Liver (tissue), 9 donors: ENCODE results near the gene RAB11A. TPM values are rescaled to one million over a fixed set of nuclear protein-coding genes. Genes with fewer than 3 reads are reported as not detected.

Experiments
- DNase-seq: peaks from one replicate; pipeline ENCODE4 v3.0.0-alpha.2; 2017; ENCODE audit warnings: low spot score
- H3K27ac ChIP-seq, 2 donors: one replicate each; pipeline ENCODE4 v1.7.0; 2013; ENCODE audit warnings: inconsistent platforms in 2 of 2, low read length in 2 of 2, control low read depth in 1 of 2, low read depth in 1 of 2, mild to moderate bottlenecking in 1 of 2
- H3K27me3 ChIP-seq, 4 donors: one replicate each; pipeline versions ENCODE4 v1.6.1 to v1.7.0; 2013; ENCODE audit warnings: low read length in 3 of 4, inconsistent platforms in 1 of 4, mild to moderate bottlenecking in 1 of 4, moderate library complexity in 1 of 4; ENCODE audit not compliant: control insufficient read depth in 4 of 4, insufficient read depth in 4 of 4
- H3K36me3 ChIP-seq, 4 donors: one replicate each; pipeline versions ENCODE4 v1.6.1 to v1.7.0; 2013; ENCODE audit warnings: low read length in 3 of 4, mild to moderate bottlenecking in 3 of 4, low read depth in 1 of 4, moderate library complexity in 1 of 4; ENCODE audit not compliant: control insufficient read depth in 4 of 4, insufficient read depth in 3 of 4
- H3K4me1 ChIP-seq, 4 donors: one replicate each; pipeline versions ENCODE4 v1.6.1 to v1.7.0; 2013; ENCODE audit warnings: low read length in 3 of 4, mild to moderate bottlenecking in 3 of 4, moderate library complexity in 1 of 4; ENCODE audit not compliant: control insufficient read depth in 4 of 4, insufficient read depth in 4 of 4
- H3K4me3 ChIP-seq, 3 donors: one replicate each; pipeline versions ENCODE4 v1.6.1 to v1.7.0; 2013; ENCODE audit warnings: low read length in 3 of 3, control low read depth in 1 of 3, low read depth in 1 of 3, mild to moderate bottlenecking in 1 of 3
- H3K9ac ChIP-seq, 2 donors: one replicate each; pipeline ENCODE4 v1.7.0; 2013; ENCODE audit warnings: low read length in 2 of 2, mild to moderate bottlenecking in 2 of 2, moderate library complexity in 2 of 2, control low read depth in 1 of 2, low read depth in 1 of 2
- H3K9me3 ChIP-seq, 4 donors: one replicate each; pipeline versions ENCODE4 v1.6.1 to v1.7.0; 2013; ENCODE audit warnings: low read length in 3 of 4; ENCODE audit not compliant: control insufficient read depth in 4 of 4
- ATF3 ChIP-seq: IDR thresholded peaks from 2 replicates; pipeline ENCODE4 v1.6.1; 2016; ENCODE audit warnings: antibody characterized with exemption
- EGR1 ChIP-seq, 2 donors: IDR thresholded peaks; 2 replicates each; pipeline ENCODE4 v1.6.1; 2016 to 2018; ENCODE audit warnings: antibody characterized with exemption in 2 of 2, low read depth in 2 of 2
- FOXA1 ChIP-seq: IDR thresholded peaks from 2 replicates; pipeline ENCODE4 v1.6.1; 2016; ENCODE audit warnings: antibody characterized with exemption
- FOXA2 ChIP-seq: IDR thresholded peaks from 2 replicates; pipeline ENCODE4 v1.6.1; 2016; ENCODE audit warnings: antibody characterized with exemption
- GABPA ChIP-seq, 2 donors: IDR thresholded peaks in 1 of 2; conservative IDR thresholded peaks in 1 of 2; 2 replicates each; pipeline ENCODE4 v1.6.1; 2016; ENCODE audit warnings: antibody characterized with exemption in 2 of 2, mild to moderate bottlenecking in 1 of 2, moderate library complexity in 1 of 2
- HNF4A ChIP-seq, 2 donors: conservative IDR thresholded peaks; 2 replicates each; pipeline ENCODE4 v1.6.1; 2016; ENCODE audit warnings: antibody characterized with exemption in 2 of 2, mild to moderate bottlenecking in 2 of 2
- HNF4G ChIP-seq: IDR thresholded peaks from 2 replicates; pipeline ENCODE4 v1.6.1; 2016; ENCODE audit warnings: antibody characterized with exemption
- JUND ChIP-seq, 2 donors: IDR thresholded peaks; 2 replicates each; pipeline ENCODE4 v1.6.1; 2016; ENCODE audit warnings: antibody characterized with exemption in 2 of 2
- NR2F2 ChIP-seq: IDR thresholded peaks from 2 replicates; pipeline ENCODE4 v1.6.1; 2016; ENCODE audit warnings: antibody characterized with exemption
- RAD21 ChIP-seq, 2 donors: IDR thresholded peaks; 2 replicates each; pipeline ENCODE4 v1.6.1; 2016; ENCODE audit warnings: antibody characterized with exemption in 2 of 2, mild to moderate bottlenecking in 2 of 2
- REST ChIP-seq: IDR thresholded peaks from 2 replicates; pipeline ENCODE4 v1.6.1; 2016; ENCODE audit warnings: antibody characterized with exemption, mild to moderate bottlenecking
- RXRA ChIP-seq, 2 donors: IDR thresholded peaks; 2 replicates each; pipeline ENCODE4 v1.6.1; 2017 to 2018; ENCODE audit warnings: antibody characterized with exemption in 2 of 2, mild to moderate bottlenecking in 1 of 2
- SP1 ChIP-seq: IDR thresholded peaks from 2 replicates; pipeline ENCODE4 v1.6.1; 2018; ENCODE audit warnings: antibody characterized with exemption, mild to moderate bottlenecking
- TAF1 ChIP-seq: conservative IDR thresholded peaks from 2 replicates; pipeline ENCODE4 v1.6.1; 2016; ENCODE audit warnings: antibody characterized with exemption, mild to moderate bottlenecking
- YY1 ChIP-seq: IDR thresholded peaks from 2 replicates; pipeline ENCODE4 v1.6.1; 2016; ENCODE audit warnings: antibody characterized with exemption, mild to moderate bottlenecking
- ZBTB33 ChIP-seq: IDR thresholded peaks from 2 replicates; pipeline ENCODE4 v1.6.1; 2016; ENCODE audit warnings: antibody characterized with exemption
- WGBS: extraction: QIAGEN DNeasy Blood & Tissue Kit; methylation state at CpG from one replicate; pipeline ENCODE4 v1.1.7; 2013; 5-methylcytosine and 5-hydroxymethylcytosine counted together
- polyA plus RNA-seq, 2 donors: library from polyadenylated mRNA; stranded (reverse) in 1 of 2; unstranded in 1 of 2; fragments of 200-250 nt in 1 of 2; fragments of >200 nt in 1 of 2; fragmentation: Nextera tagmentation in 1 of 2; extraction: Ambion mirVana in 1 of 2; gene quantifications; one replicate each; pipeline versions ENCODE4 v1.2.1 to v1.2.3, GENCODE V29; 2013 to 2015
- total RNA-seq, 2 donors: library from RNA; depleted of rRNA; stranded (reverse); fragments of >200 nt; gene quantifications; one replicate each; pipeline ENCODE4 v1.2.3, GENCODE V29; 2014
- TF ChIP-seq, protein P1 (sequence below): IDR thresholded peaks from 2 replicates; pipeline ENCODE4 v1.6.1; 2016; ENCODE audit warnings: antibody characterized with exemption
- TF ChIP-seq, protein P2 (sequence below): fragments of 150-350 bp; IDR thresholded peaks from 2 replicates; pipeline ENCODE4 v1.5.1; 2017; ENCODE audit warnings: improper control_type of control experiment, low read depth, low read length; ENCODE audit not compliant: missing input control
- donor health status: healthy.
- donor health status: healthy.
- donor health status: healthy.
- donor health status: healthy.
- donor health status: healthy.

RAB11A gene
- total and polyA plus RNA-seq, 4 donors, result 40.6 to 100 (median 81.7) TPM

GRCh38 chr15:65822316-65822715 is 47.0 kb upstream of the RAB11A start:
- 91% methylated on average over 3 of the region's 3 CpGs for WGBS

More at GRCh38 chr15:65822316-65822715, 47.0 kb upstream of the RAB11A start:
- Histone ChIP-seq H3K4me1 (peaks cover 0 to 4% (median 1%) of the 10 kb centered on the region in 4 donors), H3K9me3 (no peaks in the 10 kb centered on the region), H3K27me3 (no peaks in the 10 kb centered on the region), H3K27ac (no peak overlapping the region), H3K9ac (no peak overlapping the region), H3K36me3 (no peaks in the 10 kb centered on the region), H3K4me3 (no peak overlapping the region)
- no peak for DNase-seq
- TF ChIP-seq ATF3 (no peak), HNF4G (no peak), EGR1 (IDR thresholded peaks at IDR 0.05; ENCODE audit: low read depth in 2 of 2) (no peak), REST (no peak), NR2F2 (no peak), SP1 (no peak), RXRA (IDR thresholded peaks at IDR 0.05) (no peak), RAD21 (IDR thresholded peaks at IDR 0.05) (no peak), FOXA2 (no peak), GABPA (IDR thresholded peaks at IDR 0.05 in 1 of 2, conservative IDR thresholded peaks at IDR 0.05 in 1 of 2) (no peak), ZBTB33 (no peak), TAF1 (no peak), HNF4A (conservative IDR thresholded peaks at IDR 0.05) (no peak), JUND (IDR thresholded peaks at IDR 0.05) (no peak), FOXA1 (no peak), YY1 (no peak)
- TF ChIP-seq, protein P1, sequence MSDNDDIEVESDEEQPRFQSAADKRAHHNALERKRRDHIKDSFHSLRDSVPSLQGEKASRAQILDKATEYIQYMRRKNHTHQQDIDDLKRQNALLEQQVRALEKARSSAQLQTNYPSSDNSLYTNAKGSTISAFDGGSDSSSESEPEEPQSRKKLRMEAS, result no peak
- TF ChIP-seq, protein P2, sequence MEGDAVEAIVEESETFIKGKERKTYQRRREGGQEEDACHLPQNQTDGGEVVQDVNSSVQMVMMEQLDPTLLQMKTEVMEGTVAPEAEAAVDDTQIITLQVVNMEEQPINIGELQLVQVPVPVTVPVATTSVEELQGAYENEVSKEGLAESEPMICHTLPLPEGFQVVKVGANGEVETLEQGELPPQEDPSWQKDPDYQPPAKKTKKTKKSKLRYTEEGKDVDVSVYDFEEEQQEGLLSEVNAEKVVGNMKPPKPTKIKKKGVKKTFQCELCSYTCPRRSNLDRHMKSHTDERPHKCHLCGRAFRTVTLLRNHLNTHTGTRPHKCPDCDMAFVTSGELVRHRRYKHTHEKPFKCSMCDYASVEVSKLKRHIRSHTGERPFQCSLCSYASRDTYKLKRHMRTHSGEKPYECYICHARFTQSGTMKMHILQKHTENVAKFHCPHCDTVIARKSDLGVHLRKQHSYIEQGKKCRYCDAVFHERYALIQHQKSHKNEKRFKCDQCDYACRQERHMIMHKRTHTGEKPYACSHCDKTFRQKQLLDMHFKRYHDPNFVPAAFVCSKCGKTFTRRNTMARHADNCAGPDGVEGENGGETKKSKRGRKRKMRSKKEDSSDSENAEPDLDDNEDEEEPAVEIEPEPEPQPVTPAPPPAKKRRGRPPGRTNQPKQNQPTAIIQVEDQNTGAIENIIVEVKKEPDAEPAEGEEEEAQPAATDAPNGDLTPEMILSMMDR, result no peak
